ENCODE results near the gene UBR1.
"Not testable (repeated sequence)": the region's sequence is repeated elsewhere in the genome, so short reads cannot be mapped to it uniquely, and the experiment has no call there.

The UBR1 gene

GRCh38 chr15:42903388-42904324, 202.2 kb downstream of the UBR1 start:
- no peak for DNase-seq

GRCh38 chr15:42893911-42894310, 211.9 kb downstream of the UBR1 start:
- not testable (repeated sequence) for DNase-seq

All from stimulated activated CD4-positive, alpha-beta T cell treated with anti-CD3 and anti-CD28 coated beads, Interleukin-2, amount 100 ng/mL, for 24 hours (primary cell).